Cortex of kidney (tissue), 1 donor: ENCODE data around the gene PNPLA2.

Source experiments
- DNase-seq: peaks from one replicate; lab custom pipeline; 2025; lab: John Stamatoyannopoulos, UW

The PNPLA2 gene

GRCh38 chr11:844693-845644, 26.3 kb downstream of the PNPLA2 start:
- DNase-seq = no peak

DNA sequence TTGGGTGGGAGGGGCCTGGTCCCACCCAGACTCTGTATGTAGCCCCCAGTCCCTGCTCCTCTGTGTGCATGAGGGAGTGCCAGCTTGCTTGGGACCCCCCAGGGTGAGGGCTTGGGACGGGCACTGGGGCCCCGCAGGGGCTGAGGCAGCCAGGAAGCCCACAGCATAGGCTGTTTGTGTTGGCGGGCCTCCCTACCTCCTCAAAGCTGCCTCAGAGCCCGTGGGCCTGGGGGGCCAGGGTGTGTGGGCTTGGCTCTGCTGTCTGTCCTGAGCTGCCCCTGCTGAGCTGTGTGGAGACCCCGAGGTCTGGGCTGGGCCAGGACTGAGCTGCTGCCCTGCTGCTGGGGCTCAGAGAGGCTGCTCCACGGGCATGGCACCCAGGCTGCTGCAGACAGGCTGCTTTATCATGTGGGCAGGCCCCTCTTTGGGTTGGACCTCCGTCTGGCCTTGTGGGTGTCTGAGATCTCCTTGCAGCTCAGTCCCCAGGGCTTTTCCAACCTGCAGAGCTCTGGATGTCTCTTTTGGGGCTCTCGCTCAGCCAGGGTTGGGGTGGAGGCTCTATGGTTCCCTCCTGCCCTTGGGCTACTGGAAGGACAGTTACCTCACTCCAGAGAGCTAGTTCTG, 27.3 kb downstream of the PNPLA2 start:
- DNase-seq = no peak

- no peak for DNase-seq
Observed at GRCh38 chr11:846496-847098, 27.9 kb downstream of the PNPLA2 start.

- no peak for DNase-seq
Observed at GRCh38 chr11:847876-848275, 29.2 kb downstream of the PNPLA2 start.

- DNase-seq = no peak
Observed at GRCh38 chr11:848380-848931, 29.7 kb downstream of the PNPLA2 start.

GRCh38 chr11:849104-849824, 30.6 kb downstream of the PNPLA2 start:
- DNase-seq = no peak

GRCh38 chr11:849951-850774, 31.4 kb downstream of the PNPLA2 start:
- DNase-seq = no peak

- DNase-seq = no peak
Observed at GRCh38 chr11:850775-851763, 32.4 kb downstream of the PNPLA2 start.

DNA sequence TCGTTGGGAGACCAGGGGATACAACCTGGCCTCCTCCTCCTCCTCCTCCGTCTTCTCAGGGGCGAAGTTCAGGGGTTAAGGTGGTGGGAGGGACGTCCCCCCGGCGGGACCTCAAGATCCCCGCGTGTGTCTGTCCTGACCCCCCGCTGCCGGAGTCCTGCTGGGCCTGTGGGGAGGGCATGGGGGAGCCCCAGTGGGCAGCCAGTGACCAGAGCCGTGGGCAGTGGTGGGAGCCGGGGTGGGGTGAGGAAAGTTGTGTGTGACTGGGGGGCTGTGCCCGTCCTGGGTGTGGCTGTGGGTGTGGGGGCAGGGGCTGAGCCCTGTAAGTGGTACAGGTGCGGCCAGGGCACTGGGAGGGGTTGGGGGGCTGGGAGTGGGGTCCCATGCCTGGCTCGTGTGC, 34.0 kb downstream of the PNPLA2 start:
- DNase-seq = no peak

DNA sequence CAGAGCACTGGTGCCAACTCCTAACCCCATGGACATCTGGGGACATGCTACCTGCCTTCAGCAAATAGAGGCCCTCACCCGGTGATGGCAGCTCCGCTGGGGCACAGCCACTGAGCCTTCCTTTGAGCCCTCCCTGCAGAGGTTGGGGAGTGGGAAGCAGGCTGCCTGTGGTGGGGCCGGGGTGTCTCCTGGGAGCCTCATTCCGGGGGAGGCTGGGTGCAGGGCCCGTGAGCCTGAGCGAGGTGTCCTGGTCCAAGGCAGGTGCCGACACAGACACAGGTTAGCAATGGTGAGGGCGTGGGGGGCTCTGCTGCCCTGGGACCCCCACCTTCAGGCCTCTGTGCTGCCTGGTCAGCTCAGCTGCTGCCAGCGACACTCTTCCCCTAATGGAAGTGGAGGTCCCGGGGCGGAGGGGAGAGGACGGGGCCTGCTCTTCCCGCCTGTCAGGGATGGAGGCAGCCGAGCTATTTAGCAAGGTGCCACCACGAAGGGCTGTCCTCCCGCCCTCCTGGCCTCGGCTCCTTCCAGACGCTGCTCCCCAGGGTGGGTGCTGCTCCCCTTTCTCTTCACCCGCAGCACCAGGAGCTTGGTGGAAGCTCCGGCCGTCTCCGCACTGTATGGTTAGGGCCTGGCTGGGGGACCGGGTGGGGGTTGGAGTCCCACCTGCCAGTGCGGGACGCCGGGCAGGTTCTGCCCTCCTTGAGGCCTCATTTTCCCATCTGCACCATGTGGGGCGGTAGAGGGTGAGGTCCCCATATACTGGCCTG, 35.2 kb downstream of the PNPLA2 start:
- DNase-seq = no peak

DNA sequence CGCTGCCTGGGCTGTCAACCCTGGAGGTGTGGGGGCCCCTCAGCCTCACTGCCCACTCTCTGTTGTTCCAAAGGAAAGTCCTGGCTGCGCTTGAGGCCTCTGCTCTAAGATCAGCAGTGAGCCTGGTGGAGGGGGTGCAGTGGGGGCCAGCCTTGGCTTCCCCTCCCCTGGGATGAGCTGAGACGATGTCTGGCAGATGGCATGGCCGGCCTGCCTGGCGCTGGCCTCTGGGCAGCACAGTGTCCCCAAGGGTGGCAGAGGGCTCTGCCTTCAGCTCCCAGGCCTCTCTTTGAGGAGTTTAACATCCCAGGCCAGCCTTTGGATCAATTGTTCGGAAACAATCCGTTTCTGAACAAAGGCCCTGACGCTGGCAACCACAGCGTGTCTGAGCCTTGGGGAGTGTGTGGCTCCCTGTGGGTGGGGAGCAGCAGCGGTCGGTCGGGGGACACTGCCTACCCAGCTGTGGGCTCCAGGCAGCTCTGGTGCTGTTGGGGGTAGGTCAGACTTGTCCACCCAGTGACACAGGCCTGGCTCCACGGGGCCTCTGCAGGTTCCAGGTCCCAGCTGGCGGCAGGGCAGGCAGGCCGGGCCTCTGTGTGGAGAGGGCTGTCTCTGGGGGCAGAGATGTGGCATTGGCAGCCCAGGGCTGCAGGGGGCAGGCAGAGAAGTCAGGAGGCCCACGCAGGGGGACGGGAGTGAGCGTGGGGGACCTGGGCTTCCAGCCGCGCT, 36.1 kb downstream of the PNPLA2 start:
- no peak for DNase-seq

DNA sequence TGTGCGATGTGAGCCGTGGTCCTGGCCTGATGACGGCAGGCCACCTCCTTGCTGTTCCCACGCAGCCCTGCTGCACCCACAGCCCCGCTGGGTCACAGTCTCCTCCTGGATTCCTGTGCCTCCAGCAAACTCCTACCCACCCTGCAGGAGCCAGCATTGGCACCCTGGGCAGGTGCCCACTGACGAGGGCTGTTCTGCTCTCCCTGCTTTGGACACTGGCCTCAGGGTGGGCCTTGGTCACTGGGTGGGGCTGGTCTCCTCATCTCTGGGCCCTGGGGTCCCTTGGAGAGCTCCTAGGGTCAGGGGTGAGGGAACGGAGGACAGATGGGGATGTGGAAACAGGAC, 36.6 kb downstream of the PNPLA2 start:
- DNase-seq = no peak

- DNase-seq = no peak
Observed at GRCh38 chr11:855796-856195, 37.1 kb downstream of the PNPLA2 start.

DNA sequence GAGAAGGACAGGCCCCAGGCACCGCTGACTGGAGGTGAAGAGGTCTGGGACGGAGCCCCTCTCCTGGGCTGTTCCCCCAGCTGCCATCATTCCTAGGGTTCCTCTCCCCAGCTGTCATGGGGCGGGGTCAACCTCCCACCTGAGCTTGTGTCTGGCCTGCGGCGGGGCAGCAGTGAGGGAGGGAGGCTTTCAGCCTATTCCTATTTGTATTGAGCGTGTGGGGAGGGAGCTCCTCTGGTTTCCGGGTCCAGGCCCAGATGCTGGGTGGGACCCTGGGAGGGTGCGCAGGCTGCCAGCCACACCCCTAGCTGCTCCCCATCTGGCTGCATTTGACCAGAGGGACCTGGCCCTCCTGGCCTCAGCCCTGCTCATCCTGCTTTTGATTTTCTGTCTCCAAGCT, 37.7 kb downstream of the PNPLA2 start:
- no peak for DNase-seq

- DNase-seq = no peak
Observed at GRCh38 chr11:858053-858761, 39.5 kb downstream of the PNPLA2 start.

- no peak for DNase-seq
Observed at GRCh38 chr11:858762-859339, 40.1 kb downstream of the PNPLA2 start.

- DNase-seq = no peak
Observed at GRCh38 chr11:859394-860131, 40.8 kb downstream of the PNPLA2 start.
